ENCODE results near the gene RWDD1. TPM values are rescaled to one million over a fixed set of nuclear protein-coding genes. Genes with fewer than 3 reads are reported as not detected.

Gene RWDD1
- 25.6 and 34.9 TPM in 2 replicates for total RNA-seq

- peak; percentile 88 for DNase-seq (ENCODE audit: extremely low read depth, low read depth, low spot score)
Measured at GRCh38 chr6:116570856-116571682, at the start of gene RWDD1. TSS of gene RWDD1 (plus strand) at chr6:116571504. CDS start at chr6:116571583, 79 bp downstream.

- no peak for DNase-seq (ENCODE audit: extremely low read depth, low read depth, low spot score)
Measured at GRCh38 chr6:116522896-116523295, 48.4 kb upstream of the RWDD1 start.

GRCh38 chr6:116524236-116524635 lies 47.1 kb upstream of the RWDD1 start:
- DNase-seq (ENCODE audit: extremely low read depth, low read depth, low spot score): no peak

DNA sequence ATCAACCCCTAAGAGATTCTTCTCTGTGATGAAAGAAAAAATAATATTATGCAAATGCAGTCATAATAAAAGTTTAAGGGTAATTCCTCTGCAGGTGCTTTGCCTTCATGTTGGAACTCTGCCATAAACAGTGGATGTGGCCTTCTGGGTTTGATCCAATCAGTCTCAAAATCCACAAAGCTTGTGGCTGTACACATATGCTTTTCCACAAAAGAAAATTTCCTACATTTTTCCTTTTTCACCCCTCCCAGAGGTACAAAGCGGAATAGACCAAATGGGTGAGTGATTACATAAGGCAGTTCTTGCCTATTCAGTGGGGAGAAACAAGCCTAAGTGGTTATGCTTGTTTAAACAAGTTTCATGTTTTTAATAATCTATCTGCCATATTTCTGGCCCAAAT lies 43.2 kb upstream of the RWDD1 start:
- no peak for DNase-seq (ENCODE audit: extremely low read depth, low read depth, low spot score)

- no peak for DNase-seq (ENCODE audit: extremely low read depth, low read depth, low spot score)
Measured at GRCh38 chr6:116528780-116529179, 42.5 kb upstream of the RWDD1 start.

DNA sequence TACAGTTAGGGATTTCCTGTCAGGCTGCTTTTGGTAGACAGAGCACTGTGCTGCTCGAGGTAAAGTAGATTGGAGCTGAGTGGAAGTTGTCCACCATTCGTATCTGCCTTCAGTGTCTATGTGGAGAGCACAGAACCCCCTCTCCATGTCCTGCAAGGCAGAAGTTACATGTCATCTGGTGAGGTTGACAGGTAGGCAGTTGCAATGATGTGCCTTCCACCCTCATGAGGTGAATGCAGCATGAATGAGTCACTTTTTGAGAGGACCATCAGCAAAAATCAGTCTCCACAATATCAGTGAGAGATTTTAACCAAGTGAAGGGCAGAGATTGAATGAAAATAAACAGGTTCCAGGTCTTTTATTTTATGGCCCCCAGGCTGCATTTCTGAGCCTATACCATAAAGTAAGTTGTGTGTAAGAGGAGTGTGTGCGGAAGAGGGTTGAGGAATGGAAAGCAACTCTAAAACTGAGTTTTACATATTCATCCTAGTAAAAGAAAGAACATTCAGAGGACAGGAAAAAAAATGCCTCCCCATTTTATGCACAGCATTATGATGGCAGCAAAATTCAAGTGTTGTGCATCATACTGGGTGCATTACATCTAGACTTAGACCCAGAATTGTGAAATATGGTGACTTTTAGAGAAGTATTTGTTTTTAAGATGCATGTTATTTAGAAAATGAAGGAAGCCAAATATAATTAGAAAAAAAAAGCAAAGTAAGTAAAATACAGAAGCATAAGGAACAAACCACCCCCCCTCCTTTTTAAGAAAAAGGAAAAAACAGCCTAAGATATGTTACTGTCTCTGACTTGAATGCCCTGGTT lies 41.6 kb upstream of the RWDD1 start:
- DNase-seq (ENCODE audit: extremely low read depth, low read depth, low spot score): no peak

DNA sequence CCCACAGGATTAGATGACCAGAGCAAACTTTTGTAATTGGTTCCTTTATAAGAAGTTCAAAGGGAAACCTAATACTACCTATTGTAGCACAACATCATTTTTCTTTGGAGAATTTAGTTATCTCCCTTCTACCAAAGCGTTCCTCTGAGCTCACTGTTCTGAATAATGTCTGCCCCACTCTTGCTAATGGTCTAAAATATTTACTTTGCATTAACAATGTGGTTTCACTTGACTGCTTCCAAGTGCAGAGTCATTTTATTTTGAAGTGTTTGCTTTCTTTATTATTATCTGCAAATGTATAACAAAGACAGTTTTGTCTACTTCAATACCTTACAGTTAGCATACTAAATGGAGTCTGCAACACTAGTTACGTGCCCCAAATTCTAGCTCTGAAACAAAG lies 40.9 kb upstream of the RWDD1 start:
- no peak for DNase-seq (ENCODE audit: extremely low read depth, low read depth, low spot score)

- peak; percentile 45 for DNase-seq (ENCODE audit: extremely low read depth, low read depth, low spot score)
Measured at GRCh38 chr6:116531675-116532570, 39.4 kb upstream of the RWDD1 start.

DNA sequence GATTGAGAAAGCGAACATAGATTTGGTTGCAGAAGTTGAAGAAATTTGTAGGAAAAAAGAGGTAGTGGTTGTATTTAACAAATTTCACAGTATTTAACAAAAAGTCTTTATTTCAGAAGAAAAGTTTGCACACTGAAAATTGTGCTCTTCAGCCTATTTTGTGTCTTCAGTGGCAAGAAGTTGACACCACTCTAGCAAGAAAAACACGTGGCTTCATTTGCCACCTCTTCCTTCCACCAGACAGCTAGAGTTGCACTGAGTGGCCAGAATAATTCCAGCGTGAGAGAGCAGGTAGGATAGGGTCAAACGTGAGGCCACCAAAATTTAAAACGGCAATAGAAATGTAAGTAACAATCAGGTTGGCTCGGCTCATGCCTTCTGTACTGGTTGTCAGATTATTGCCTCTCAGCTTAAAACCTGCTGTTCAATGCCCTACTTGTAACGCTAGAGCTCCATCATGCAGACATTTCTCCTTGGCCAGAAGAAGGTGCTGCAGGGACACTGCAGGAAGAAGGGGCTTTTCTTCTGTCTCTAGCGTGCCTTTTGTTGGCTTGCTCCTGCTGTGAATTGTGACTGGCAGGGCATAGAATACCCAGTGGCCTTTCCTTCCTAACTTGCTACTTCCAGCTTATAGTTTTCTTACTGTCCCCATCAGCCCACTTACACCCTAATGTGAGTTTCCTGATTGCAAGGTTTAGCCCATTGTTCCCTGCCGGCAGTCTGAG lies 37.9 kb upstream of the RWDD1 start:
- DNase-seq (ENCODE audit: extremely low read depth, low read depth, low spot score): no peak

DNA sequence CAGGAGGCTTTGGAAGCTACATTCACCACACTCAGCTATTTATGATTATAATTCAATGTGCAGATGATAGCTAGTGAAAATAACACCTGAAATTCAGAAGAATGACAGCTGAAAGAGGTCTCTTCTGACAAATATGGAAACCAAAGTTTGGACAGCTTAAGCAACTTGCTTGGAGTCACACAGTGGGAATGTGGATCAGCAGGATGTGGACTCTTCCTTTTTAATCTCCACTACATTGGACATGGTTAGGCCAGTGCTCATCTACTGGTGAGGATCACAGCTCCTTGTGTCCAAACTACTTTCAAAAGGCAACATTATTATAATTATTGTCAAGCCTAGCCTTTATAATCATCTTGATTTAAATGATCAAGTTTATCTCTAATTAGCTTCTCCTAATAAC lies 36.2 kb upstream of the RWDD1 start:
- no peak for DNase-seq (ENCODE audit: extremely low read depth, low read depth, low spot score)

GRCh38 chr6:116536216-116536621 lies 35.1 kb upstream of the RWDD1 start:
- peak; percentile 62 for DNase-seq (ENCODE audit: extremely low read depth, low read depth, low spot score)

- DNase-seq (ENCODE audit: extremely low read depth, low read depth, low spot score): no peak
Measured at GRCh38 chr6:116542426-116542825, 28.9 kb upstream of the RWDD1 start.

DNA sequence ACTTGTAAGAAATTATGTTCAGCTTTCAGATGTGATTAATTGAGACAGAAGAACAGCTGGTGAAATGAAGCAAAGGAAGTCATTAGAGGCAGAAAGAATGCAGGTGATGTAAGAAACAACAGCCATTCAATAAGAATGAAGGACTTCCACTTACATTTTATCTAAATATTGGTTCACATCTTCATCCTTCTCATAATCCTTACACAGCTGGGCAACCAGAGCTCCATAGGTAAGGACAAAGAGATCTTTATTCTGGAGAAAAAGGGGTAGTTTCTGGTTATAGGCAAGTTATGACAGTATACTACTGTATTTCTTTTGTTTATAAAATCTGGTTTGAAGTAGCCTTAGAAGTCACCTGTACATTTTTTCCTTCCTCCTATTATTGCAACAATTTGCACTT lies 28.2 kb upstream of the RWDD1 start:
- DNase-seq (ENCODE audit: extremely low read depth, low read depth, low spot score): no peak

DNA sequence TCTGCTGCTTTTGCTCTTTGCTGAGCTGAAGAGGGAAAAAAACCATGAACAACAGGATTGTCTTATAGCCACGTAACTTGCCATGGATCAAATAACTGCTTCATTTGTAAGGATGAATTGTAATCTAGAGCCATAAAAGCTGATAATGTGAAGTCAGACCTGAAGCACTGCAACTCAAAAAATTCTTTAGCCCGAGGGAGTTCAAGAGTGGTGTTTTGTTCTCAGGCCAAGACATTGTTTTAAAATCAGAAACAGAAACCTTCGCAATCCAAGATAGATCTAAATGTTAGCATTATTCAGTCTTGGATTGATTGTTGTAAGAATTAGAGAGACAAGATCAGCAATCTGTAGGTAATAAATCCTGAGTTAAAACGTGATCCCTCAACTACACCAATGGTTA lies 25.7 kb upstream of the RWDD1 start, which contains the start of gene TRAPPC3L:
TSS of gene TRAPPC3L (minus strand) at position 34 of the 400 bp plus-strand sequence. CDS start 170 bp downstream, outside the sequence.
- DNase-seq (ENCODE audit: extremely low read depth, low read depth, low spot score): no peak

DNA sequence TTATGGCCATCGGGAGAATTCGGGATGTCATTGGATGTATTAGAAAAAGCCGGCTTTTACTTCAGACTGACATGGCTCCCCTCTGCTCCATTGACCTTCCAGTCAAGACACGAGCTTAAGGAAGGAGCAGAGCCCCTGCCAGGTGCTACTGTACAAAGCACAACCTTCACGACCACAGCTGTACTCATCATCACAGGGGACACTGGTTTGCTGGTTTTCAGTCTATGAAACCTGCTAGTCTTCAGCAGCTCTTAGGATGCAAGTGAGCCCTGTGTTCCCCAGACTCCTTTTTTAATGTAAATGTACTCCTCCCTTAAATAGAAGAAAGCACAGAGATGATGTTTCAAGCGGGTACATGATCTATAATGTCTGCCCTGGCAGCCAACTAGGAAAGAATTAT lies 23.9 kb upstream of the RWDD1 start:
- no peak for DNase-seq (ENCODE audit: extremely low read depth, low read depth, low spot score)

GRCh38 chr6:116550796-116551195 lies 20.5 kb upstream of the RWDD1 start:
- no peak for DNase-seq (ENCODE audit: extremely low read depth, low read depth, low spot score)

- DNase-seq (ENCODE audit: extremely low read depth, low read depth, low spot score): no peak
Measured at GRCh38 chr6:116553451-116553850, 17.9 kb upstream of the RWDD1 start, which contains the start of gene CALHM4. TSS of gene CALHM4 (plus strand) at chr6:116553751. CDS start at chr6:116553794, 43 bp downstream.

DNA sequence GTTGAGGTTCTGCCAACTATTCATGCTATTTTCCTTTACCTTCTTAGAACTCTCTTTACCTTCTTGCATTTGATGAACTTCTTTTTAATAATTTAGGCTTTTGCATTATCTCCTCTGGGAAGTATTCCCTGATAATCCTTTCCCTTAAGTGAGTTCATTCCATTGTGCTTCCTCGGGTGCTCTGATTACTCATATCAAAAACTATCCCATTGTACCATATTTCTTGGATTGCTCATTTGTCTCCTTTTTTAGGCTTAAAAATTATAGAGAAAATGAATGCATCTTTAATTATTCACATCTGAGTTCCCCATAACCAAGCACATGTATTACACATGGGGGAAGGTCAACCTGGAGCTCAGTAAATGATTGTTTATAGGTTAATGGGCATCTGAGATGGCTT lies 15.2 kb upstream of the RWDD1 start:
- DNase-seq (ENCODE audit: extremely low read depth, low read depth, low spot score): no peak

GRCh38 chr6:116556814-116557415 lies 14.4 kb upstream of the RWDD1 start:
- no peak for DNase-seq (ENCODE audit: extremely low read depth, low read depth, low spot score)

GRCh38 chr6:116557893-116558292 lies 13.4 kb upstream of the RWDD1 start:
- DNase-seq (ENCODE audit: extremely low read depth, low read depth, low spot score): peak; percentile 77
